ENCODE measurements around the gene SGIP1. TPM values are rescaled to one million over a fixed set of nuclear protein-coding genes. Genes with fewer than 3 reads are reported as not detected.

The SGIP1 gene
- polyA plus RNA-seq, 1 donor: 1.6 TPM

DNA sequence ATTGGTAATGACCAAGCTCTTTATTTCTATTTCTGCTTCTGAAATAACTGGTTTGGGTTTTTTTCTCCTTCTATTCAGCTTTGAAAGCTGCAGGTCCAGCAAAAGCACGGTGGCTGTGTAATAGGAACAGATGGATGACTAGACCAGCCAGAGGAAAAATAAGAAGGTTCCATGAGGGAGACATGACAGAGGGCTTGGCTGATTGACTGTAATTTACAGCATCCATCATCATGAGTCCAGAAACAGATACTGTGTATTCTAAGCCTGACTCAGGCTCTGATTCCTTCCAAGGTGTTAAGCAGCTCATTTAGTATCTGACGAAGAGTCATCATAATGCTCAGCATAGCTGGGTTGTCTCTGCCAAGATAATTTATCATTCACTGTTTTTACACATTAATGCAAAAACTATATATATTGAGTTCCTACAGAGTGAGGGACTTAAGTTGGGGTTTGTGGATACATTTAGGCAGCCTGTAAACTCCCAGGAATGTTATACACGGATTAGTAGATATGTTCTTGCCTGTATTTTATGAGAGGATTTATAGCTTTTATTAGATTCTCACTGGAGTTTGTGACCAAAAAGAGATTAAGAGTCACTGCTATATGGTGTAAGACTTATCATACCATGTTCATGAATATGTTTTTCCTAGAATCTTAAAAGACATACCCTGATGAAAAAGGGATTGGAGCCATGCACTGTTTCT, 72.6 kb downstream of the SGIP1 start:
- DNase-seq (ENCODE audit: low read depth): no peak

DNA sequence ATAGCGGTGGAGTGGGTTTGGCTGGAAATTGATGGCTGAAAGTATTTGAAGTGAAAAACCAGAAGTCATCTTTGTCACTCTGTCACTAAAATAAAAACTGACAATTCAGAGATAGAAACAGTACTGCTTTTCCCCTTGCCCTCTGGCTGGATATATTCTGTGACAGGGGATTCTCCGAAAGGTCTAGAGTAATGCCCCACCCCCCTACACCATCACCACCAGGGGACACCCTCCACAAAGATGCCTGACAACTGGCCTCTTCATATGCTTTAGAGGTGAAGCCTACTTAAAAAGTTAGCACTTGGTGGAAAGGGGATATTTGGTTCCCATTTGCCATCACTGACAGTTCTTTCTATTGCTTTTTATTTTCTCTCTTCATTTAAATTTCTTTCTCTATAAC, 73.5 kb downstream of the SGIP1 start:
- no peak for DNase-seq (ENCODE audit: low read depth)

DNA sequence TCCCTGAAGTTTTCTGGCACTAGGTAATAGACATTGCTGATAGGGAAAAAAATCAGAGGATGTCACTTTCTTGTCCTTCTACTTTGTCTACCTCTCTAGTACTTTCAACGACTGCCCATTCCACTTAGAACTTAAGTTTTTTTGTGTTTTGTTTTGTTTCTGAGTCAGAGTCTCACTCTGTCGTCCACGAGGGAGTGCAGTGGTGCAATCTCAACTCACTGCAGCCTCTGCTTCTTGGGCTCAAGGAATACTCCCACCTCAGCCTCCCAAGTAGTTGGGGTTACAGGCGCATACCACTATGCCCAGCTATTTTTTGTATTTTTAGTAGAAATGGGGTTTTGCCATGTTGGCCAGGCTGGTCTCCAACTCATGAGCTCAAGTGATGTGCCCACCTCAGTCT, 79.2 kb downstream of the SGIP1 start:
- no peak for DNase-seq (ENCODE audit: low read depth)

DNA sequence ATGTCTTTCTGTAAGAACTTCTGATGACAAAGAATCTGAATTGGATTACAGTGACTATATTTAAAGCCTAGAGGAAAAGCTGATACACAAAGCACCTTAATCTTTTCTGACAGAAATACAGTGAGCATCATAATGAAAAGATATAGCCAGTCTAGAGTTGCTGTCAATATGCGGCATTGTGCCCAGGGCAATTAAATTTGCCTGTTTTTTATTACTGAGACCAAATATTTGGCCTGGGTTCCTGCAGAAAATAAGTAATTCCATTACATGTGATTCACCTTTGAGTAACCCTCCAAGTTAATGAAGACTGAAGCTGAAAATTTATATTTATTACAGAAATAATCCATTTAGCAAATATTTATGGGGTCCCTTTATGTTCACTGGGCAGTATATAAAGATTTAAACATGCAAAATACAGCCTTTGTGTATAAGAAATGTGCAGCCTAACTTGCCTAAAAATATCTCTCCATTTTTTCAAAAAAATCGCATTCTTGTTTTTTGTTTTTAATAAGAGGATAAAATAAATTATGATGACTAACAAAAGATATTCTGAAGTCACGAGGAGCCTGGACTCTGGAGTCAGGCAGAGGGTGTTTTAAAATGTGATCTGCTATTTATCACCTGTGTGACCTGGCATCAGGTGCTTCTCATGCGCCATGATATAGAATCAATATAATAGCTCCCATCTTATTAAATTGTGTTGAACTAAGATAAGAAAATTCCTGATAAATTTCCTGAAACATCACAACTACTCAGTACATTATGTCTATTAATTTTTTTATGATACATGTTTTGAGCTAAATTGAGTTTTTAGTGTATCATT, 83.6 kb downstream of the SGIP1 start:
- DNase-seq (ENCODE audit: low read depth): no peak

DNA sequence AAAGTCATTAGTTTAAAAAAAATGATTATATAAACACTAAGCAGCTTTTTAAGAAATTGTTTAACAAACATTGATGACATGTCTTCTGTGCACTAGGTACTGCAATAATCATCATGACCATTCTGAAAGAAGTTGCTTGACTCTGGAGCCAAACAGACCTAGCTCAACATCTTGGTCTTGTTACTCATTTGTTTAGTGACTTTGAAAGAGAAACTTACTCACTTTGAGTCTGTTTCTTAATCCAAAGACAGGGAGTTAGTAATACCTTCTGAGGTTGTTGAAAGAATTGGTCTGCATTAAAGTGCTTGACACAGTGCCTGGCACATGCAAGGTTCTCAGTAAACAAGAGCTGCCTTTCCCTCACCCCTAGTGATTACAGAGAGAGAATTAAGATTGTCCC, 84.4 kb downstream of the SGIP1 start:
- DNase-seq (ENCODE audit: low read depth): no peak

DNA sequence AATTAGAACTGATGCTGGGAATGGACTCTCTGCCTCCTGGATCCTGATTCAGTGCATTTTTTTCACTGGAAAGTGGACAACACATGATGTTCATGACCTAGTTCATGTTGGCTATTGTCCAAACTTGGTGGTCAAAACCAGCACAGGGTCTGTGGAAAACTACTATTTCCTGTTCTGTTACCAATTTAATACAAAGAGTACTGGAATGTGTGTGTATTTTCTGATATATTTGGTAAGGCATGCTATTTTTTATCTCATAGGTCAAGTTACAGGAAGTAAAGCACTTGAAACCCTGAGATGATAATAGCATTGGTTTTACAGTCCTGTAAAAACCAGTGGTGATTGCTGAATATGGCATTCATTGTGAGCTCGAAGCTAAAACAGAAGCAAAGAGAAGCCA, 89.9 kb downstream of the SGIP1 start:
- DNase-seq (ENCODE audit: low read depth): no peak

DNA sequence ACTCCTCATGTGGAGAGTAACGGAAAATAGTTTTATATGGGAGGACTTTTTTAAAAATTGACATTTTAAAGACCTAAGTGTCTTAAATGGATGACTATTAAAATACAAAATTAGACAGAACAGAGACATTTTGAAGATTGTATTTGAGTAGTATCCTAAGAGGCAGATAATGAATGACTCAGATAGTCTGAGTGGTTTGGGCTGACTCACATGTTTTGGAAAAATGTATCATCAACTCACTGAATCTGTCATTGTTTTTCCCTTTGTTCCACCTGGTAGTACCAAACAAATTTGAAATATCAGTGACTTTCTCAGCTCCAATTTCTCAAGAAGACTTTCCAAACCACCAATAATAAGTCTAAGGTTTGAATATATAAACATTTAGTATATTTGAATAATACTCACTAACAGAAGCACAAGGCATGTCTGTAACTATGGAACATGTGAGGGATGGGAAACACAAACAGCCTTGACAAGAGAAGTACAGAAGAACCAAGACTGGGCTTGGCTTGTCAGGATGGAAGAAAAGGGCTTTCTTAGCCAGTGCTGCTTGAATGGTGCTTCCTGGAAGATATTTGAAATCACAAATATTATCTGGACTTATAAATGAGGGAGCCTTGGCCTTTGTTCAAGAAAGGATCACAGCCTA, 90.6 kb downstream of the SGIP1 start:
- no peak for DNase-seq (ENCODE audit: low read depth)

DNA sequence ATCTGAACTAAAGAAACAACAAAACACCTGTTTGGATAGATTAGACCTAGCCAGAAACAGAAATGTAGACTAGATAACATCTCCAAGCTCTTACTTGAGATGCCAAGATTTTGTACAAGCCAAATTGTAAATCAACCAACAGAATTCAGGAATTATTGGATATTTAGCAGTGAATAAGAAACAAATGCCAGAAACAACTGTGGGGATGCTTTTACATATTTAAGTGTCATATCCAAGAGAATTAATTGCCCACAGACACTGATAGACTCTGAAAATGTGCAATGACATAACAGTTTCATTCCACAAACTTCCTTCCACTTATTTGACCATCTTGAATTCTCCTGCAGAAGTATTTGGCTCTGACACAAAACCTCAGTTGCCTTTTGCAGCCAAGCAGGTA, 92.3 kb downstream of the SGIP1 start:
- DNase-seq (ENCODE audit: low read depth): no peak

DNA sequence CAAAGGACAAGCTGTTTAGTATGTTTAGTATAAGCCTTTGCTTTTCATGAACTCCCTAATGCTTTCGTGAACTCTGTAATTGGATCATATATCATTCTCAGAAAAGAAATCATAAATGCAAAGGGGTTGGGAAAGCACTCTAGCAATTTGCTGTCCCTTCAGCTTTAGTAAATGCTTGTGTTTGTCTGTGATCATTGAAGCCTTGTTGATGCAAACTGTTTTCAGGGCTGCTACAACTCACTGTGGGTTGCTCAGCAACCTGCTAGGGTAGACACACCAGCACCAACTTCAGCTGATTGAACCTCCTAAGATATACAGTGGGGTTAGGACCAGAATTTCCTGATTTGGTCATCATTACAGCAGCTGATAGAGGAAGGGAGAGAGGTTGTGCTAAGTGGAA, 95.0 kb downstream of the SGIP1 start:
- DNase-seq (ENCODE audit: low read depth): no peak

DNA sequence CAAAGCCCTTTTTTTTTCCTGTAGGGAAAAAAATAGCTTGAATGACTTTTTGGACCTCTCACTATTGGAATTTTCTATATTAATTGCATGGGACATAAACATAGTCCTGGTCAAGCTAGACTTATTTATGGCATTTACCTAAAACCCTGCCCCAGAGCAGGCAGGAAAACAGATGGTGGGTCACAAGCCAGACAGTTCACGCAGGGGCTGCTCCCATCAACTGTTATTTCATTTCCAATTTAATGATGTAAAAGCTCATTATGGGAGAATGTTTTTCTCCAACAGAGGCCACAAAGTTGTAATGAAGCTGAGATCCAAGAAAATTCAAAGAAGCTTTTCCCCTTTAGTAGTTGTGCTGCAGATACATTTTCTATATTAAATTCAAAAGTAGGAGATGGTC, 99.2 kb downstream of the SGIP1 start:
- DNase-seq (ENCODE audit: low read depth): no peak

DNA sequence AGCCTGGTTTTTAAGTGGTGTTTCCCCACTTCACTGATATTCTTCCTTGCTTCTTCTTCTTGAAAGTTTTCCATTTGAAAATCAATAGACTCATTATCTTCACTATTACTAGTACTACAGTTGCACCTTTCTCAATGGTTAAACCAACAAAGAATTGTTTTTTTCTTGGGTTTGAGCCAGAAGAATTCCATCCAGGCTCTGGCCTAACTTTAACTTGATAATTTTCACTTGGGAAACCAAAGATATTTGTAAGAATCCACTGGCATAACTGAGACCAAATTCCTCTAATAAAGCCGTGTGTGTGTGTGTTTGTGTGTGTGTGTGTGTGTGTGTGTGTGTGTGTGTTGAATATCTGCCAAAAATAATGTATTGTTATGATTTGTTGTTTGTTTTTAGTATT, 103.2 kb downstream of the SGIP1 start:
- no peak for DNase-seq (ENCODE audit: low read depth)

DNA sequence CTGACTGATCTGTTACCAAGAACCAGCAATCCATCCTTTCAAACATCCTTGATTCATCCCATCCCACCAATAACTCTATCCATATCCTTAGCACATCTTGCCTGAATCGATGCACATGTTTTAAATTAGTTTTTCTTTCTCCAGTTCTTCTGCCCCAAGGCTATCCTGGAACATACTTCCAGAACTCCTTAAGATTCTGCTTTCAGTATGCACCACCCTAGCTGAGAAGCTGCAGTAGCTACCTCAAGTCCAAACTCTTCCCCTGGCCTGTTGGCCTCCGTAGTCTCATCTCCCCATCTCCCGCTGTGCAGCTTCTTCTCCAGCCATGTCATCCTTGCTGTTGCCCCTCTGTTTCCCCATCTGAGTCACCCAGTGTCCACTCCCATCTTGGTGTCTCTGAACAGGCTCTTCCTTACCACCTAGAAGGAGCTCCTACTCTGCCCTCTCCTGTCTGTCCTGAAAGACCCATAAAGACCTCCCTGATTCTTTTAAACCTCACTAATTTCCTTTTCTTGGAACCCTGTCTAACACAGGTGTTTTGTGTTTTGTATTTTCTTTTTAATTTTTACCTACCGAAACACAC, 108.0 kb downstream of the SGIP1 start:
- DNase-seq (ENCODE audit: low read depth): no peak

DNA sequence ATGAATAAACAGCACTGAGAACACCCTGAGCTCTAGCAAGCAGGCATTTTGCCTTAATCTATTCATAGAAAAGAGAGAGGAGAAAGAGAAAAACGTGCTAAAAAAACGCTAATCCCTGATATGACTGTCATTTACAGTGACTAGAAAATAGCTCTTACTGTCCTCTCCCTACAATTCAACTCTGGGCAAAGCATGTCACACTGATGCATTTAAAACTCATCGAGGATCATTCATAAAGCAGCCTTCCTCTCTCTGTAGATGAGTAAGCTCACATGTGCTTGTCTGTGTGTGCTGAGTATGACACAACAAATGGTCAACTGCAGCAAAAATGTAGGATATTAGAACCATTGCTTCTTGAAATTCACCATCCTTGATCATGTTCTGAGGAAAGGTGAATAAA, 109.0 kb downstream of the SGIP1 start:
- no peak for DNase-seq (ENCODE audit: low read depth)

DNA sequence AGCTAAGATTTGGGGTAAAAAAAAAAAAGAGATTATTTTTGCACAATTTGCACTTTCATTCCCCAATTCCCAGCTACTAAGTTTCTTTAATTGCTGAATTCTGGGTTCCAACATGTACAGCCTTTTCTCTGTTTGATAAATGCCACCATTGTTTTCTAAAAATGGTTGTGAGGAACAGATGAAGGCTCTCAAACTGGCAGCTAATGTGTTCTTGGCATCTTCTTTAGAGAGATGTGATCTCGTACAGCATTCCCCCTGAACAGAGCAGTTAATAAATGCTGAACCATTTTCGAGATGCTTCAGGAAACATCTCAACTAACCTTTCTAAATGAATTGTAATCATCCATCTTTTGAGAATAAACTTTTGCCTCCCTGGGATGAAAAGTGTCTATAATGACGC, 110.4 kb downstream of the SGIP1 start:
- DNase-seq (ENCODE audit: low read depth): no peak

DNA sequence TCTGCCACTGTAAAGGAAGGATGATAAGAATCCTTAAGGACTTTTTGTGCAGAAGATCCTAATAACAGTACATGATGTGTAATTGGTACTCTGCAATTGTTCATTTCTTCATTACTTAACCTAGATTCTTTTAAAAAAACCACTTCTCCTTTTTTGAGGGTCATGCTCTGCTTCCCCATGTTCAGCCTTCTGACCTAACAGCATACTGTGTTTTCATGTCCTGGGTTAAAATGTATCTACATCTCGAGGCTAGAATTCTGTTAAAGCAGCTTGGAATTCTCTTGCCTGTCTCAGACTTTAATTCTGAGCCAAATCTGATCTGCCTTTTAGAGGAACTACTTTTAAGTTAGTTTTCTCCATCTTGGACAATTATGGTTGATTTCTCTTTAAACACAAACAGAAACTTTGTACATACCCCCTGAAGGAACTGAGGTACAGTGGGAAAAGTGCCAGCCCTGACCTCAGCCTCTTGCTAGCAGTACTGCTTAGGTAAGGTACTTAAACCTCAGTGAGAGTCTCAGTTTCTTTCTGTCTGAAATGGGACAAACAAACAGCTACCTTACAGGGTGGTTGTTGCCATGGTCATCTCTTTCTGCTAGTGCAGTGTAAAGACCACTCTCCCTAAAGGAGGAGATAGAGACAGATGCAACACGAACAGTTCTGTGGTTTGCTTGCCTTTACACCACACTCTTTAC, 115.1 kb downstream of the SGIP1 start:
- DNase-seq (ENCODE audit: low read depth): no peak

DNA sequence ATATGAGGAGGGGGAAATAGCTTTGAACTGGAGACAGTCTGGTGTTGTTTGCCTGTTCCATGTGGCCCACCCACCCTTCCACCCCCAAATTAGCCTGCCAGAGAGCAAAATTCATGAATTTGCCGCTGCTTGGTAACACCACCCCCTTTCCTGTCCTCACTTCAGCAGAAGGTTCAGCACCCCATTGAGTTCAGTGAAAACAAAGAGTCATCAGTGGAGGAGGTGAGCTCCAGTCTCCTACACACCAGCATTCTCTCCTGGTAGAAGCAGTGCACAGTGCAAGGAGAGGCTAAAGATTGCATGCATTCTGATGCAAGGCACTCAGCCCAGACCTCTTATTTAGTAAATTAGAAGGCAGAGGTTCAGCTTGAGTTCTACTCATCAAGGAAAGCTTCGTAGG, 118.6 kb downstream of the SGIP1 start:
- no peak for DNase-seq (ENCODE audit: low read depth)

DNA sequence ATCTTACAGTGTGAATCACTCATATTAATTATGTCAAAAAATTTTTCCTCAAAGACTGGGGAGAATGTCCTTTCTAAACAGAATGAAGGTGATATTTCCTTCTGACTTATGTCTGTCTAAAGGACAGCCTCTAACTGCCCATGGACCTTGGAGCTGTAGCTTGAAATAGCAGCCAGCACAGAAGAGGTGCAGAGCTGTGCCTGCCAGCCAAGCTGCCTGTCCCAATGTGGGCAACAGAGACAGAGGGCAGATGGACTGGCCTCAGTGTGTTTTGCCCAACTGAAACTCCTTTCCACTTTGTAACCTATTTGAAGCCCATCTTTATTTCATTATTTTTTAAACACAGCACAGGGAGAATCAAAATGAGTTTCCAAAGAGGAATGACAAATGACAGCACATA, 120.7 kb downstream of the SGIP1 start:
- no peak for DNase-seq (ENCODE audit: low read depth)

DNA sequence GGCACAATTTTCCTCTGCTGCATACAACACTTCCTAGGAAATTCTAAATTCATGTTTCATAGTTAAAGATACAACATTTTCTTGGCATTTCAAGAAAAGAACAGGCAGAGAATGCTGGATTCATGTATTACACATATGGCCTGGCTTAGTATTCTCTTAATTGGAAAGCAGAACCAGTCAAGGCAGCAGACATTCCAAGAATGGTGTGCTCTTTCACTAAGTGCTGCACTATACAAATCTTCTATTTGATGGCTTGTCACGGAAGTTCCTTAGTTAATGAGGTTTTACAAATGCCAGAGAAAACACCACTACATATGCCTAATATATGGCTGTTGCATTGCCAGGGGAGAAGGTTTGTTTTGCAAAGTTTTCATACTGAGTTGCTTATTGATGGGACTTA, 137.5 kb downstream of the SGIP1 start:
- no peak for DNase-seq (ENCODE audit: low read depth)

DNA sequence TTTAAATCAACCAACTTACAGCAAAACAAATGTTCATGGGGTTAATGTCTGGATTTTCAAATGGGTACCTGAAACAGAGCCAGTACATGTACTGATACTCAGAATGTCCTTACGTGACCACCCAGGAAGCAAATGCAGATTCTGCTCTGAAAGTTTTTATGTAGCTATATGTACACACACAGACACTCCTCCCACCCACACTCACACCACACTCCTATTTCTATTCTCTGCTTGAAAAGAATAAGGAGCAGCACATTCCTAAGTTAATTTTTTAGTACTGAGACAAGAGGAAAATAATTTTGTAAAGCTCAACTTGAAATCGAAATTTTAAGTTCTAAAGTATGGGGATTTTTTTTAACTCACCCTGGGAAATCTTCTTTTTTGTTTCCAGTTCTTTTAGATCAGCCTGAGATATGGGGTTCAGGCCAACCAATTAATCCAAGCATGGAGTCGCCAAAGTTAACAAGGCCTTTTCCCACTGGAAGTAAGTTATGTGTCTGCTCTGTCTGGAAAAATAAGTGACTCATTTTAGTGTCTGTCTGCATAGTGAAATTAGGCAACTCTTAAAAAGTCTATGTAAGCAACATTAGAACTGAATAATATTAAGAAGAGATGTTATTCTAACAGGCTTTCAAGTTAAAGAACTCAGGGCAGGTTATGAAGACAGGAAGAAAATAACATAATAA, 142.8 kb downstream of the SGIP1 start:
- no peak for DNase-seq (ENCODE audit: low read depth)

DNA sequence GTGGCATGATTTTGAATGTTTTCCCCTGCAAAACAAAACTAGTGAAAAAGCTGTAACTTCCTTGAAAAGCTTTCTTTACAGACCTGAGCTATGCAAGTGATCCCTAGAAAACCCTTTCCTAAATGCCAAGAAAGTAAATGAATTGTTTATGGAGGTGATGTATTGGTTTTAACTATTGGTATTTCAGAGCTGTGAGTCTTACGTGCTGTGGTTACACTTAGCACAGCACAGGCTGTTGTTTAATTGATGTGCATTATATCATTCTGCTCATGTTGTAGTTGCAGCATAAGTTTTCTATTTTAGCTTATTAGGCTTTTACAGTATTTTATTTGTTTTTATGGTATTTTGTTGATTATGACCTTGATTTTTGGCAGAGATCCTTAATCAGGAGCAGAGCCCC, 144.2 kb downstream of the SGIP1 start:
- no peak for DNase-seq (ENCODE audit: low read depth)

DNA sequence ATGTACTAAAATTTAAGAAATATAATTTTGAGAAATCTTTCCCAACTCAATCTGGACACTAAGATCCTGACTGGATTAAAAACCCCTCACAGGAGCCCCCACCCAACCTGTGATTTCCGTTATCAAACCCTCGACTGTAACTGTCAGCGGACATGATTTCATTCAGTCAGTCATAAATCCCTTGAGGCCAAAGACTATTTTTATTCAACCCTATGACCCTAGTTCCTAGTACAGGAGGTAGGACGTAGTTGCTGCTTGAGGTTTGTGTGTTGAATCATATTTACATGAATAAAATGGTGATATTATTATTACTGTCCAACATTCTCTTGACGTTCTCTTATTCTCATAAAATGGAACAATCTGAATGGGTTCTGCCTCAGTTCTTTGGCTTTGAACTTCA, 145.2 kb downstream of the SGIP1 start:
- DNase-seq (ENCODE audit: low read depth): no peak
